NCI-H146 (cell line): ENCODE measurements around the gene PSMC3.

Source experiments
- DNase-seq: peaks from one replicate; lab custom pipeline; 2025; lab: John Stamatoyannopoulos, UW

PSMC3 gene

DNA sequence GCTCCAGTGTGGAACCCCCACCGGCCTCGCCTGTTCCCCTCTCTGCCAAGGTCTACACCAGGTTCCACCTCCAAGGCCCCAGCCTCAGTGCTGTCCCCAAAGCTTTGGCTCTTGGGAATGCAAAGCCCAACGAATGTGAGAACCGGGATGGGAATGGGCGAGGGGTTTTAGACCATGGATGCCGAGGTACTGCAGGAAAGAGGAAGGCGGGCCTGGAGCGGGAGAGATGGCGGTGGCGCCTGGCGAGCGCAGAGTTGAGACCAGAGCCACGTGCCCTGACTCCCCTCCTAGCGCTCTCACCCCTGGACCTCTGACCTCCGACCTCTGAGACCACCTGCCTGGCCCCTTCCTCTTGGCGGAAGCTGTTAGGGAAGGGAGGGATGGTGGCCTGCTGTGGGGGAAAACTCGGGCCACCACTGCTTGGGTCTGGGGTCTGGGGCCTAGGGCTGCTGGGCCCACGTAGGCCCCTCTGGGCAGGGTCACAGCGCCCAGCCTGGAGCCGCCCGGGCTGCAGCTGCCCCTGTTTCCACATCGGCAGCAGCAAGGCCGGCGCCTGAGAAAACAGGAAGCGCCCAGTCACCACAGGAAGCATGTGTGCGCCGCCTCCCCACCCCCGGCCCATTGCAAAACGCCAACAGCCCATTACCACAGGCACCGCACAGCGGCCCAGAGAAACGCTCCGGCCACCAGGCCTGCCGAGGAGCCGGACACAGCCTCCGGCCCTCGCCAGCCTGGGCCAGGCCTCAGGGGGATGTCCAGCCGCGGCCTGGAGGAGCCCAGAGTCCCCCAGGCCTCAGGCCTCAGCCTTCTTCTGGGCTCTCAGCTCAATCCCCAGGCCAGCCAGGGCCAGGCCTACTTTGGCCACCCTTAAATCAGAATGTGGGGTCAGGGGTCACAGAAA, 31.7 kb downstream of the PSMC3 start:
- no peak for DNase-seq

DNA sequence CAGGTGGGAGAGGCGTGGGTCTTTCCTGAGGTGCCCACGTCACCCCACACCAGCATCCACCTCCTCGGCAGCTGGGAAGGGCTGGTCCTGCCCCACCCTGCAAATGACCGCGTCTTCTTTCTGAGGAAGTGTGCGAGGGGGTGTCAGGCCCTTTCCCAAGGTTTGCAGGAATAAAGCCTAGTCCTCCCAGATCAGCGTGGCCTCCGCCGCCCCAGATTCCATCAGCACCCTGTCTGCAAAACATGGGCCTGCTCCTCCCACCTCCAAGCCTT, 32.3 kb downstream of the PSMC3 start:
- no peak for DNase-seq

DNA sequence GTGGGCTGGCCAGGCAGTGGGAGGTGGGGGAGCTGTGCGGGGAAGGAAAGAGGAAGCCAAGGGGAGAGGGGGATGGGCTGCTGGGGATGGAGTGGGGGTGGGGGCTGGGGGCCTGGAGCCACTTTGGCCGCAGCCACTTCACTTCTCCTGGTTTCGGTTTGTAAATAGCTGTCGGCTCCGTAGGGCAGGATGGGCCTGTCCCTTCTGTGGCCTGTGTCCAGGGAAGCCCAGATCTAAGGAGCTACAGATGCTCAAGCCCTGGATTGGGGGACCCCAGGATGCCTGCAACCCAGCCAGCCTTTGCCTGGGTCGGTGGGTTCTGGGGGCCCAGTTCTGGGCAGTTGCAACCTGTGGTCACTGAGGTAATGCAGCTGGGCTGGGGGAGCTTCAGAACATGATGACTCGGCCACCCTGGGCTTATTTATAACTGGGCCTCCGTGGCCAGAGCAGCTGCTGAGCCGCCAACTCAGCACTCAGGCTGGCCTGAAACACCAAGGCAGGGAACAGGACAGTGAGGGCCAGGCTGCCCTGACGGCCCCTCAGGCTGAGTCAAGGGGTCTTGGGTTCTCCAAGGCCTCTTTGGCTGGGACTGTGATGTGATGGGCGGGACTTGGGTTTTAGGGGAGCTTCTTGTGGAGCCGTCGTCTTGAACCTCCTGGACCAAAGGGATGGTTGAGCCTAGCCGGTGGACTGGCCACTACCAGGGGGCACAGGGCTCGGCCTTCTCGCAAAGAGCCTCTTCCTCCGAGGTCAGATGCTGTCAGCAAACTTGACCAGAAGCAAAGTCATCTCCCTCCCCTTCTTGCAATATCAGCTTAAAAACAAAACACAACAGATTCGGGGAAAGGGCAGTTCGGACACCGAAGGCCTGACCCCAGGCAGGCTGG, 32.8 kb downstream of the PSMC3 start:
- no peak for DNase-seq

DNA sequence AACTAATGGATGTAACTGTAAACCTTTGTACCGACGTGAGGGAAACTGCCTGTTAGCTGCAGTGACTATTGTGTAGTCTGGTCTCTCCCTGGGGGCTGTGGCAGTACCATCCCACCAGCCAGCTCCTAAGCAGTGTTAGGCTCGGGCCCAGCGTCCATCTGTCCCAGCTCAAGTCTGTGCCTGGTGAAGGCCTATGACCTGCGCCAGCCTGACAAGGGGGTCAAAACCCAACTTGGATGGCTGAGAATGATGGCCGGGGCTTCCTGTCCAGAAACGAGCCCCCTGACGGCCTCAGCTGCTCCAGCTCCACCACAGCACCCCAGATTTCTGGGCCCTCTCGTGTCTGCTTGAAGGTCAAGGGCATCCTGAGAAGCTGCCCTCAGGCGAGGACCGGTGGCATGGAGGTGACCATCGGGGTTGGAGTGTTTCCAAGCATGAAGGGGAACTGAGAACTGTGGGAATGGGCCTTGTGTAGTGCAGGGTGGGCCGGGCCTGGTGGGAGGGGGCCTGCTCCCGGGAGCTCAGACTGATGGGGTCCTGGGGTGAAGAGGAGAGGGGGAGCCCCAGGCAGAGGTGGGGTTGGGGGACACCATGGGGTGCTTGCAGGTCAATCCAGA, 33.6 kb downstream of the PSMC3 start:
- no peak for DNase-seq

DNA sequence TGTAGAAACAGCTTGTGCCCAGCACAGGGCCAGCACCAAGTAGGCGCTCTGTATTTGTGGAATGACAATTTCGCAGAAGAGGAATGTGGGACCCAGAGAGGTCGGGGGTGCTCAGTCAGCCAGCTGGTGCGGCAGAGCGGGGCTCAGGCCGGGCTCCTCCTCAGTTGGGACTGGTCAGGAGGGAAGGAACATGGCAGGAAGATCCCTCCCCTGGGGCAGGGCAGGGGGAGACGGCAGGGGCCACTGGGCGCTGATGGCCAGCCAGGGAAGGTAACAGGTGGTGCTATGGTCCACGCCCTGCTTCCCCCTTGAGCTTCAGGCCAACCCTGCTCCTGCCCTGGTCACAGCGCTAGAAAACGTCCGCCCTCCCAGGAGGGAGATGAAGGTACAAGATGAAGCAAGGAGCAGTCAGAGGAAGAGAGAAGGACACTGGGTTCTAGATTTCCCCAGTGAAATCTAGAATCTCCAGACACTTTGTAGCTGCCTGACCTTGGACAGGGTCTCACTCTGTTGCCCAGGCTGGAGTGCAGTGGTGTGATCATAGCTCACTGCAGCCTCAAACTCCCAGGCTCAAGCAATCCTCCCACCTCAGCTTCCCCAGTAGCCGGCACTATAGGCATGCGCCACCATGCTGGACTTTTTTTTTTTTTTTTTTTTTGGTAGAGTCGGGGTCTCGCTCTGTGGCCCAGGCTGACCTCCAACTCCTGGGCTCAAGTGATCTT, 34.4 kb downstream of the PSMC3 start:
- DNase-seq: no peak

DNA sequence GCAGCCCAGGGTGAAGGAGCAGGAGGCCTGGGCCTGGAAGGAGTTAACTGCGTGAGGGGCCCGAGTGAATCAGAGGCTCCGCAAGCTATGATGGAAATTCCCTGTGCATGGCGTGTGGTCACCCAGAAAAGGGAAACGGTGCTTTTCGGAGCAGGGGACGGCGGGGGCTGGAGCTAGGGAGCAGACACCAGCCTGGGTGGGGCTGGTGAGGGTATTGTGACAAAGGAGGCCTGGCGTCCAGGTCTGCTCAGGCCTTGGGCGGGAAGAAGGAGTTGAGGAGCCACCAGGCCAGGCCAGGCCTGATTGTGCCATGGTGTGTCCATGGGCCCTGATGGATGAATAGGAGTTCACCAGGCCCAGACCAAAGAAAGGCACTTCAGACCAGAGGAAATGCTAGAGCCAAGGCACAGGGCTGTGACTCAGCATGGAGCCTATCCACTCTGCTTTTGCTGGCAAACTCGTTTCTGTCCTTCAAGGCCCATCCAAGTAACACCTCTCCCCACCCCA, 35.1 kb downstream of the PSMC3 start:
- no peak for DNase-seq

DNA sequence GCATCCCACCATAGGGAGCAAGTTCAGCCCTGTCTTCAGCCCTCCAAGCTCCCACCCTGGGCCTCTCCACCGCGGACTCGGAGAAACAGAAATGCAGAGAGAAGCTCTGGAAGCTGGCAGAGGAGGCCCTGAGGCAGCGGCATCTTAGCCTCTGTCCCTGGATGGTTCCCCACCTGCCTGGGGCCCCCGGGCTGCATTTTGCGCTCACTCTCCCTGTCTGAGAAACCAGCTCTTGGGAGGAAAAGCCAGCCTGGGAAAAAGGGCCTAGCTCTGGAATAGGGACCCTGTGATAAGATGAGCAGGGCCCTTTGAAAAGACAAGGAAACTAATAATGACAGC, 35.8 kb downstream of the PSMC3 start:
- DNase-seq: no peak

DNA sequence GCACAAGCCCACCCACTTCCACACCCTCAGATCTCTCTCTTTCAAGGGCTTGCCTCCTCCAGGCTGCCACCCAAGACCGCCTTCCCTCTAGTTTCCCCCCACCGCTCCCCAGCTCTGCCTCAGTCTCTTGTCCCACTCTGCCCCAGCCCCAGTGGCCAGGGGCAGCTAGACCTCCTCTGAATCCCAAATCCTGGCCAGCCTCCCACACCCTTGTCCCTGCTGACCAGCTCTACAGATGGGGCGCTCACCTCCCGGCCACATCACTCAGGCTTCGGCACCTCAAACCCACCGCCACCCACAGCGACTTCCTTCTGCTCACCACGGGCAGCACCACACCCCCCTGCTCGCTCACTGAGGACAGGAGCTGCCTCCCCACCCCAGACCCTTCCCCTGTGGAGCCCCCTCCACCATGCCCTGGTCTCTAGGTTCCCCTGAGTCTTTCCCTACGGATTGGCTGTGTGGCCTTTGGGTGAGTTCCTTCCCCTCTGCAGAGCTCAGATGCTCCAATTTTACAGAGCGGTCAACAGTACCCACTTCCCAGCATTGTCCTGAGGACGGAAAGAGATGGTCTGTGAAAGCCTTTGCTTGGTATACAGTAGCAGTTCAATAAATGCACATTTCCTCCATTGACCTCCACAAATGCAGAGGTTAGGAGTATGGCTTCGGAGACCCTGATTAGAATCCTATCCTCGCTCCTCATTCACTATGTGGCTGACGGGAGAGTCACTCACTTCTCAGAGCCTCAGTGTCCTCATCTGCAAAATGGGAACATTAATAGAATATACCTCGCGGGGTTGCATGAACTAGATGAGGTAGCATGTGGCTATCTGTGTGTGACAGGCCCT, 36.4 kb downstream of the PSMC3 start:
- DNase-seq: no peak

DNA sequence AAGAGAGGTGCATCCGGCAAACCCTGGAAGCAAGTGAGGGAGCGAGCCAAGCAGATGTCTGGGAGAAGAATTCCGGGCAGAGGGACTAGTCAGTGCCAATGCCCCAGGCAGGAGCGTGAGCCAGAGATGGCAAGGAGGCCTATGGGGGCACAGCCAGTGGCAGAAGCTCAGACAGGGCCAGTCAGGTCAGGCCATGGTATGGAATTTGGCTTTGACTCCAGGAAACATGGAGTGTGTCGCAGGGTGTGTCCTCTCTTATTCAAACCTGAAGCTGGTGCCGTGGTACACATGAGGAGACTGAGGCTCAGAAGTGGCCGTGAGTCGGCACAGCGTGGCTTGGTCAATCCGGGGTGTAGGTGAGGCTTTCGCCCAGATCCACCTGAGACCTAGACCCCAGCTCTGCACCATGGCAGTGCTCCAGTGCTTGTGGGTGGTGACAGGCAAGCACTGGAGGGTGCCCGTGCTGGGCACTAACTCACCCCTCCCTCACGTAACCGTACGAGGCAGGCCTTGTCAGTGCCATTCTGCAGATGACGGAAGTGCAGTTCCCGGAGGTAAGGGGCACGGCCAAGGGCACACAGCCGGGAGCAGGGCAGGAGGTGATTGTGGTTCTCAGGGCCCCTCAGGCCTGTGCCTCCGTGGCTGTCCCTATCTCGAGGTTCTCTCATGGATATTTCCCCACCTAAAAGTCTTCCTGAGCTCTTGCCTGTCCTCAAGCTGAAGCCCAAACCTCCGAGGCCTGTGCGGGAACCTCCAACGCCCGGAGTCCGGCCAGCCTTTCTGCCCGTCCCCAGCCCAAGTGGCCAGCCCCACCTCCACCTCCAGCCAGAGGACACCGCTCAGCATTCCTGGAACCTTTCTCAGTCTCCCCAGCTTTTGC, 37.3 kb downstream of the PSMC3 start:
- no peak for DNase-seq

DNA sequence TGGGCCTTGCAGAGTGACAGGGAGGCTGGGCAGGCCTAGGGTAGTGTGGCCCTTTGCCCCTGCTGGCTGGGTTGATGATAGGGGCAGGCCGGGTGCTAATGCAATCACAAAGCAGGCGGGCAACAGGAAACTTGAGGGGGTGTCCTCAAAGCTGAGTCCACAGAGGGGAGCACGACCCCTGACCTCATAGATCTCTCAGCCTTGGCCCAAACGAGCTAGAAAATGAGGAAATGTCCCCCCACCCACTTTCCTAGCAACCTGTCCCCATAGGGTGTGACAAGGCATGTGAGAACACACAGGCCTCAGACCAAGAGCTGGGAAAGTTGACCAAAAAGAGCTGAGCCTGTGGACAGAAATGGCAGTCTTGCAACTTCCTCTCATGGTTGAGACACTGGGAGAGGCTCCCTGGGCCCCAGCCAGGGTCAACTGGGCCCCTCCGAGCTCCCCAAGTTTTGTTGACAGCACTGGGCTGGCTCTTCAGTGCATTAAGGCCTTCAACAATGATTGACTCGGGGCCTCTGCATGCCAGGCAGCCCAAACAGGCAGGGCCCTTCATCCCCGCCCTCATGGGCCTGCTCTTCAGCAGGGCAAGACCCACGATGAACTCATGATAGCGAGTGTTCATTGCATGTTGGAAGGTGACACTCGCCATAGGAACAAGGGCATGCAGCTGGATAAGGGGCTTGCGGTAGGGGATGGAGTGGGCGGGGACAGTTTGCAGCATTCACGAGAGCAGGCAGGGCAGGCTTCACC, 38.1 kb downstream of the PSMC3 start:
- no peak for DNase-seq

DNA sequence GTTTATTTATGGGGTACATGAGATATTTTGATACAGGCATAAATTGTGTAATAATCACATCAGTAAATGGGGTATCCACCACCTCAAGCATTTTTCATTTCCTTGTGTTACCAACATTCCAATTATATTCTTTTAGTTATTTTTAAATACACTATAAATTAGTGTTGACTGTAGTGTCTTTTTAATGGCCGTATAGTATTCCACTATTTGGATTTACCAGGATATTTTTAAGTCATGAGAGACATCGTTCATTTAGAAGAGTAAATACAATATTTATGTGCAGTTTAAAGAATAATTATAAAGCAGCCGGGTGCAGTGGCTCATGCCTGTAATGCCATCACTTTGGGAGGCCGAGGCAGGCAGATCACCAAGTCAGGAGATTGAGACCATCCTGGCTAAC, 41.7 kb downstream of the PSMC3 start:
- no peak for DNase-seq

DNA sequence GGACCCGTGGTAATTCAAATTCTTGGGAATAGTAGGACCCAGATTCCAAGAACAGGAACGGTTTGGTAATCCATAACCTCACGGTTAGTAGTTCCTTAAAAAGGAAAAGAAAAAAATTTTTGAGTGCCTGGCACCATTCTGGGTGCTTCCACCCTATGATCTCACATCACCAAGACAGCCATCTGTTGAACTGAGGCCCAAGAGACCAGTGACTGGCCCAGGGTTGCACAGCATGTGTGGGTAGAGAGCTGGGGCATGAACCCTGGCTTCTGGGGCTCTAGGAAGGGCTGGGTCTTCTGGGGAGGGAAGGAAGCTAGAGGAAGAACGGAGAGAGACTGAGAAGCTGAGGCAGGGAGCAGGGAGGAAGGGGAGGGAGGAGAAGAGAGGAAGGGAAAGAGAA, 43.2 kb downstream of the PSMC3 start:
- no peak for DNase-seq

DNA sequence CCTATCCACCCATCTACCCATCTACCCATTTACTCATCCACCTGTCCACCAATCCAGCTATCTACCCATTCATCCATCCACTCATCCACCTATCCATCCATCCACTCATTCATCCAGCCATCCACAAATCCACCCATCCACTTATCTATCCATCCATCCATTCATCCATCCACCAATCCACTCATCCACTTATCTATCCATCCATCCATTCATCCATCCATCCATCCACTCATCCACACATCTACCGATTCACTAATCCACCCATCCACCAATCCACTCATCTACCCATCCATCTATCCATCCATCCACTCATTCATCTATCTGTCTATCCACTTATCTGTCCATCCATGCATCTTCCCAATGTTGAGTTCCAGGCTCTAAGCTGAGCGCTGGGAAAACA, 46.2 kb downstream of the PSMC3 start:
- DNase-seq: no peak

DNA sequence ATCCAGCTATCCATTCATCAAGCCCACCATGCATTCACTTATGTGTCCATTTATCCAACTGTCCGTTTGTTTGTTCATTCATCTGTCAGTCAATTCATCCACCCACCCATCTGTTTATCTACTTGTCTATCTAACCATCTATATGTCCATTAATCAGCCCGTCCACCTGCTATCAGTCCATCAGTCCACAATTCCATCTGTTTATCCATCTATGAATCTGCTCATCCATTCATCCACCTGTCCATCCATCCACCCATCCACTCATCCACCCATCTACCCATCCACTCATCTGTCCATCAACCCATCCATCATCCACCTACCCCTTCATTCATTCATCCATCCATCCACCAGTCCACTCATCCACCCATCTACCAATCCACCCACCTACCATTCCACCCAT, 46.9 kb downstream of the PSMC3 start:
- DNase-seq: no peak

DNA sequence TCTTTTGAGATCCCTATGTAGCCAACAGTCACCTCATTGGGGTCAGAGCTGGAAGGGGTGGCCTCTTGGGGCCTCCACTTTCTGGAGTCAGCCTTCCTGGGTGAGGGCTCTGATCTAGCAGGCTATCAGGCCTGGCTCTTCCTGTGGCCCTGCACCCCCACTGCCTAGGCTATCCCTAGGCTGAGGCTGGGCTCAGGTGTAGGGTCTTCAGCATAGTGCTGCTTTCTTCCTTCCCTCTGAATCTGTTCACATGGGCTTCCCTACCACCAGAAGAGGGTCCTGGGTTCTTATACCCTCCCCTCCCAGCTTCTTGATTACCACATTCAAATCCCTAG, 47.4 kb downstream of the PSMC3 start:
- no peak for DNase-seq

DNA sequence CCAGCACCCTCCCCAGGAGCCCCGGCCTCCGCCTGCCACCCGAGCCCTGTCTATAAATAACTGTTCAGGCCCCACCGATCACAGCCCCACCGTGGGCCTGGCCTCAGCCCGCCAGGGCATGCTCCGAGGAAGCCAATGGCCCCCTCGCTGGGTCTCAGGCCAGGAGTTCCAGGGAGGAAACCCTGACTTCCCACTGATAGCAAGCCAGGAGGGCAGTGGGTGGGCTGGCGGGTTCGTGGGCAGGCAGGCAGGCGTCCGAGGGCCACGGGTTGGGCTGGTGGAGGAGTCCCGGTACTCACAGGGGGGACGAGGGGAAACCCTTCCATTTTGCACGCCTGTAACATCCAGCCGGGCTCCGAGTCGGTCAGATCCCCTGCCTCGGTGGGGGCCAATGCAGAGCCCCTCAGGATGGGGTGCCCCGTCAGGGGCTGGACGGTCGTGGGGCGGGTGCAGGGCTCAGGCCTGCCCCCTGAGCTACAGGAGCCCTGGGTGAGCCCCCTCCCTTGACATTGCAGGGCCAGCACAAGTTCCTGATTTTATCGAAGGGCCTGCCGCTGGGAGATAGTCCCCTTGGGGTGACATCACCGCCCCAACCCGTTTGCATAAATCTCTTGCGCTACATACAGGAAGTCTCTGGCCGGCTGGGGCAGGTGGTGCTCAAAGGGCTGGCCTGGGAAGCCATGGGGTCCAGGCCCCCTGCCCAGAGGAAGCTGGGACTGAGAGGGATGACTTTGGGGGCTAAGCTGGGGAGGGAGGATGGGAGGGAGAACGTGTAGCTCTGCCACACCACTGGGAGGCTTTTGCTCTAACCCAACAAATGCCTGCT, 48.0 kb downstream of the PSMC3 start, which contains the start of gene SPI1:
Gene SPI1 (minus strand): TSS at position 538 of the 826 bp plus-strand sequence. CDS start 194 bp downstream, at position 344.
- DNase-seq: no peak

DNA sequence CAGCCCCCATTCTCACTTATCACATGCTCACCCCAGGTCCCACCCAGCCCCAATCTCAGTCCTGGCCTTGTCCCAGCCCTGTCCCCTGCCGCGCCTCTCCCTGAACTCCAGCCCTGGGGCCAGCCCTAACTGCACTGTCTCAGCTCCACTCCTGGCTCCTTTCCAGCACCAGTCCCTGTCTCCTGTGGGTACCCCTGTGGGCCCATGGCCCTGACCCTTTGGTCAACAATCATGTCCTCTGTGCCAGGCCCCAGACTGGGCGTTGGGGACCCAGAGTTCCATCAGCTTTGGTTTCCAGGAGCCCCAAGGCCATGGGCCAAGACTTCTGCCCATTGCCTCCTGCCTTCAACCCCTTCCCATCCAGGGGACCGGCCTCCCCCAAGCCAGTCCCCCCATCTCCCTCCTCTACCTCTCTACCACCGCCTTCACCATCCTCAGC, 48.6 kb downstream of the PSMC3 start:
- DNase-seq: no peak

DNA sequence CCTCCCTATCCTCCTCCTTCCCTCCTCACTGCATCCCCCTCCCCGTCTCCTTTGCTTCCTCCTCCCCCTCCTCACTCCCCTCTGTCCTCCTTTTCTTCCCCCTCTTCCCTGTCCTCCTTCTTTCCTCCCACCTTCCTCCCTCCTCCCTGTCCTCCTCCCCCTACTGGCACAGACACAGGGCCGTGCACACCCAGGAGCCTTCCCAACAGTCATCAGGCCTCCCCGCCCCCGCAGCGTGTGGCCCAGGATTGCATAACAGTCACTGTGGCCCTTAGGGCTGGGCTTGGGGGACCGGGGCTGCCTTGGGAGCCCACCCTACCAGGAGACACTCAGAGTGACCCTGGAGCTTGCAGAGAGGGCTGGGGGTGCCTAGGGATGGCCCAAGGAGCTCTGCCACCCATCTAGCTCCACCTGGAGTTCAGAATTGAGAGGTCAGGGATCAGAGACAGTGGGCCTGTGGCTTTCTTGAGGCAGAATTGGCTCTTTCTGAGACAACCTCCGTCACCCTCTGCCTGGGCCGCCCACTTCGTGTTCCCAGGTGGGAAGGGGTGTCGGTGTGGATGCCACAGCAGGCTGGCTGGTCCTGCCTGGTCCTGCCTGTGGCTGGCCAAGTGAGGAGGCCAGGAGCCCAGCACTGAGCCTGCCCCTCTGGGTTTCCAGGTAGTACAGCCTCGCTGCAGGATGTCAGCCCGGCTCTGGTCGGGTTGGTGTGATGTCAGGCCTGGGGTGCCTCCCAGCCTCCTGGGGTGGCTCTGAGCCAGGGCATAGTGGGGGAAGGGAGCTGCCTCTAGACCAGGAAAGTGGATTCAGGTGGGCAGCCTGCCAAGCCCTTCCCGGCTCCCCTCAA, 49.5 kb downstream of the PSMC3 start:
- no peak for DNase-seq
